Measurements from ENCODE around the gene C10orf88.
"Not testable (repeated sequence)": the region's sequence is repeated elsewhere in the genome, so short reads cannot be mapped to it uniquely, and the experiment has no call there.

Gene C10orf88

GRCh38 chr10:122957474-122957873, 3.4 kb upstream of the C10orf88 start:
- no peak for DNase-seq

- no peak for DNase-seq
These were observed 1.9 kb upstream of the C10orf88 start for GRCh38 chr10:122955892-122956291.

- no peak for DNase-seq
These were observed 664 bp upstream of the C10orf88 start for GRCh38 chr10:122954731-122955050.

- no peak for DNase-seq
These were observed 4.7 kb downstream of the C10orf88 start for GRCh38 chr10:122949296-122949695.

- no peak for DNase-seq
These were observed 14.0 kb downstream of the C10orf88 start for GRCh38 chr10:122939856-122940543.

- no peak for DNase-seq
These were observed 14.7 kb downstream of the C10orf88 start for GRCh38 chr10:122939133-122939855.

- DNase-seq = no peak
These were observed 22.7 kb downstream of the C10orf88 start for GRCh38 chr10:122931088-122931906.

GRCh38 chr10:122930140-122930539, 23.9 kb downstream of the C10orf88 start:
- DNase-seq = no peak

- no peak for DNase-seq
These were observed 38.3 kb downstream of the C10orf88 start for GRCh38 chr10:122915700-122916099.

- no peak for DNase-seq
These were observed 42.0 kb downstream of the C10orf88 start for GRCh38 chr10:122911889-122912484.

- no peak for DNase-seq
These were observed 43.7 kb downstream of the C10orf88 start, which contains the start of gene FAM24A for GRCh38 chr10:122910310-122910709. TSS of gene FAM24A (plus strand) at chr10:122910610. CDS start at chr10:122911635, 1,025 bp downstream.

GRCh38 chr10:122903861-122904260, 50.2 kb downstream of the C10orf88 start:
- not testable (repeated sequence) for DNase-seq

GRCh38 chr10:122894261-122894944, 59.6 kb downstream of the C10orf88 start:
- no peak for DNase-seq

GRCh38 chr10:122884166-122884565, 69.9 kb downstream of the C10orf88 start:
- no peak for DNase-seq

- DNase-seq = no peak
These were observed 71.3 kb downstream of the C10orf88 start for GRCh38 chr10:122882766-122883165.
